ENCODE data around the gene HOXA1.

Gene HOXA1

DNA sequence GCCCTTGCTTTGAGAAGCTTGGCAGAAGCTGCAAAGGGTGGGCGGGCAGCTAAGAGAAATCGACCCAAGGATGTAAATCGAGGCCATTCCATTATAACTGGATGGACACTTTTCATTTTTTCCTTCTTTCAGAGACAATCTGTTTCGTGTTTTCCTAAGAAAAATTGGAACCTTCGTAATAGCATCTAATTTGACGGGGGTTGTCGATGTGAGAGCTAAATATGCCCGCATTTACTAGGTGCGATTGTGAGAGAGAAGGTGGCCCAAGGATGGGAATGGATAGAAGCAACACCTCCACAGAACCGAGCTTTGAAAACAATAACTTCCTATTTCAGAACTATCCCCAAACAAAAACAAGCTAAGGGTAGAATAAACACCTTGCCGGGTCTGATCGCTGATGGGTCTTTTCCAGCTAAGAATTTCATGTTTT, 35.6 kb upstream of the HOXA1 start:
- no peak for DNase-seq

DNA sequence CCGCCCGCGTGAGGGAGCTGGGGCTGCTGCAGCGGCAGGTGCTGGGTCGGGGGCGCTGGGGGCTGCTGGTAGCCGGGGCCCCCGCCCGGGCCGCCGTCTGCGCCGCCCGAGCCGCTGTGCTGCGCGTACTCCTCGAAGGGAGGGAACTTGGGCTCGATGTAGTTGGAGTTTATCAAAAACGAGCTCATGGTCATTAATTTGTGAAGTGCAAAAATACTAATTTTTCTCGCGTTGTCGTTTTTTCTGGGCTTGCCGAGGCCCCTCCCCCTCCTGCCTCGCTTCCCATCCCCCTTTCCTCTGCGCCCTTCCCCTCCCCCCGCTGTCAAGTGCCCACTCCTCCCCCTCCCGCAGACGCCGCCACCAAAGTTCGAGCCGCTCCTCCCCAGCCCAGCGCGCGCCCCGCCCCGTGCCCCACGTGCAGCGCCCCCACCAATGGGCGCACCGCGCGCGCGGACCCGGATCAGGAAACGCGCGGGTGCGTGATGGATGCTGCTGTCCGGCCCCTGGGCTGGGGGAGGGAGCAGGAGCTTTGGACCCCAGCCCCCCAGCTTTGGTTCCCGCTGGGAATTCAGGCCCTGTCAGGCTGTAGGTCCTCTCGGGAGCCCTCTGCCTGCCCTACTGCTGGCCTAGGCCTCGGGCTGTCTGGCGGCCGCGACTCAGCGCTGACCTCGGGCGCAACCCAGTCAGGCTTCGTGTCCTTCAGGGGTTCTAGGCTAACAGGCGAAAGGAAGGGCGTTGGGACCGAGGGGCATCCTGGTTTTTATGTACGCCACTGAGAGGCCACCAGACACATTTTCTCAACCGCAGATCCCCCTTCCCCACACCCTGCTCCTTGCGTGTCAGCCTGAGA, 35.0 kb upstream of the HOXA1 start, which contains the start of gene HOXA4:
Gene HOXA4, minus strand, starts transcription at position 218 of the 850 bp plus-strand sequence. Its CDS starts 24 bp downstream, at position 194.
- DNase-seq: no peak

DNA sequence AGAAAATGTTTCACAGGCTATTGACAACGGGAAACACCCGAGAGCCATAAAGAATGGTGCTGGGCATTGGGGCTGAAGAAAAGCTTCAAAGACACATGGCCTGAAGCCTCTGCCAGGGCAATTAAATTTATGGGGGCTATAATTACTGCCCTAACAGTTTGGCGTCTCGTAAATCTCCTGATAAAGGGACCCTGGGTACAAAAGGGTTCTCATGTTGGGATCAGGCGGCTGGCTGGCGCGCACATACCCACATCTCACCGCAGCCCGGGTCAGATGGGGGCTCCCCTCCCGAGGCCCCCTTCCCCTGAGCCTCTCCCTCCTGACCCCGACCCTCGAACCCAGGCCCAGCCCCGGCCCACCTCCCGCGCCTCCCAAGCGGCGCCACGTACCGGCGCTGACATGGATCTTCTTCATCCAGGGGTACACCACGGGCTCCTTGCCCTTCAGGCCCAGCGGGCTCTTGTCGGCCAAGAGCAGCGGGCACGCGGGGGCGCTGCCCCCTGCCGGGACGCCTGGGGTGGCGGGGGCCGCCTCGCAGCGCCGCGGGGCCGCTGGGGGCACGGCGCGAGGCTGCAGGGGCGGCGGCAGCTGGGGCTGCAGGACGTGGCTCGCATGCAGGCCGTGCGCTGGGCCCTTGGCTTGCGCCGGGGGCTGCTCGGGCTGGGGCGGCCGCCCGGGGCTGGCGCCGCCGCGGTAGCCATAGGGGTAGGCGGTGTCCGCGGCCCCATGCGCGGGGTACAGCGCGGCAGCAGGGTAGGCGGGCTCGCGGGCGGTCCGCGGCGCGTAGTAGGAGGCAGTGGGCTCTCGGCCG, 34.1 kb upstream of the HOXA1 start:
- DNase-seq: no peak

DNA sequence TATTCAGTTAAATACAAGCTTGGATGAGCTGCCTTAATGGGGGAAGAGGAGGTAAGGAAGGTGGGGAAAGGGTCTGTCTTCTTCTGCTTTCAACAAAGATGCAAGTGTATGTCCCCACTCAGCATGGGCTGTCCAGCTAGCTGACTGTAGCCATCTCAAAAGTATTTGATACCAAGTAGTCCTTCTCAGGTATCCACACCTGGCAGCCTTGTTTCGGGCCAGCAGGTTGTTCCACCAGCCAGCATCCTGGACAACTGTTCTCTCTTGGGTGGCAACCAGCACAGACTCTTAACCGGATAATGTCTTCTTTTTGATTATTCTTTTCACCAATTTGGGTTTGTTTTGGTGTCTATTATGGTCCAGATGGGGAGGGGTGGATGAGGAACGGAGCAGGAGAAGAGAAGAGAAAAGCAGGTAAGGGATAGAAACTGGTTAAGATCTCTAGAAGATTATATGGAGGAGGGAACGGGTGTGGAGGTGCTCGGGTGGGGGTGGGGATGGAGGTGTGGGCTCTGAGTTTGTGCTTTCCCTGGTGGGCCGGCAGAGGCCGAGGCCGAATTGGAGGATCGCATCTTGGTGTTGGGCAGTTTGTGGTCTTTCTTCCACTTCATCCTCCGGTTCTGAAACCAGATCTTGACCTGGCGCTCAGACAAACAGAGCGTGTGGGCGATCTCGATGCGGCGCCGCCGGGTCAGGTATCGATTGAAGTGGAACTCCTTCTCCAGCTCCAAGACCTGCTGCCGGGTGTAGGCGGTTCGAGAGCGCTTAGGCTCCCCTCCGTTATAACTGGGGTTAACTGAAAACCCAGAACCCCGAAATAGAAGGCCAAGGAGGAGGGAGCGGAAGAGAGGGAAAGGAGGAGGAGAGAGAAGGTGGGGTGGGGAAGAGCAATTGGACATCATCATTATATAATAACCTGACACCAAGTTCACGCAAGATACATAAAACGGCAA, 33.3 kb upstream of the HOXA1 start:
- no peak for DNase-seq

DNA sequence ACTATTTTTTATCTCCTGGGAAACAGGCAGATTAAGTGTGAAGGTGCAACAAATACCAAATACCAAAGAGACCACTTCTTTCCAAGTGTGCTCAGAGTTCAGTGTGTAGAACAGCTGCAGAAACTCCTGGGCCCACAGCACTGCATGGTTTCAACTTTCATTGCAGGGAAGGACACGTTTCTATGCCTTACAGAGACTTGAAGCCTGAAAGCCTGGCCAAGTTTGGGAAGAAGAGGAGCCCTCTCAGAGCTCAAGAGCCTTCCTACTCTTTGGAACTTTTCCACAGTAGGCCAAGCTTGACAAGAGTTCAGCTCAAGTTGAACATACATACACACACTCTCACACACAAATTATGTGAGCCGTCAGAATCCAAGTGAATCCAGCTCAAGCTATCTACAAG, 32.2 kb upstream of the HOXA1 start:
- no peak for DNase-seq

DNA sequence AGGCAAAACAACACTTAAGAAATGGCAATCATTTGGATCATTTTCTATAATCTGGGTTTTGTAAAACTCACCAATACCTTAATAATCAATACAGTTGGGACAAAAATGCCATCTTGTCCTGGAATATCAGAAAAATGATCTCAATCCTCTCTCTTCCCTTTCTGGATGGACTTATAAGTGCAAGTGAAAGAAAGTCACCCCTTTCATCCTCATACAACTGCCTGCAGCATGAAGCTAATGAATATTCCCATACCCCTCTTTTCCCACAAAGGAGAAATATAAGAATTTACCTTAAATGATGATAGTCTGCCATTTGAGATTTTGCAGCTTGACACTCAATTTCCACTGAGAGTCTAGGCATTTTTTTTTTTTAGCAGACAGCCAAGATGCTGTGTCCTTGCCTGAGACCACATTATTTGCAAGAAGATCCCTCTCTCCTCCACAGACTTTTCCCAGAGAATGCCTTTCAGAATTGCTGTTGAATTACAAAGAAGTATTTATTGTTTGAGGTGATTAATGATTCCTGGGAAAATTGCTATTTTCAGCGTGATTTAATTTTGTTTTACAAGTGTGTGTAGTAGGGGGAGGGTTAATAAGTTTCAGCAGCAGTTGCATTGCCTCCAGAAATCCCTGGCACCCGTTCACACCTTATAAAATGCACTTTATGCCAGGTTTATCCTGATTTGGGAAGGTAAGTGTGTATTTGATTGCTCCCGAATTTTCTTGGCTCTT, 31.0 kb upstream of the HOXA1 start:
- DNase-seq: no peak

DNA sequence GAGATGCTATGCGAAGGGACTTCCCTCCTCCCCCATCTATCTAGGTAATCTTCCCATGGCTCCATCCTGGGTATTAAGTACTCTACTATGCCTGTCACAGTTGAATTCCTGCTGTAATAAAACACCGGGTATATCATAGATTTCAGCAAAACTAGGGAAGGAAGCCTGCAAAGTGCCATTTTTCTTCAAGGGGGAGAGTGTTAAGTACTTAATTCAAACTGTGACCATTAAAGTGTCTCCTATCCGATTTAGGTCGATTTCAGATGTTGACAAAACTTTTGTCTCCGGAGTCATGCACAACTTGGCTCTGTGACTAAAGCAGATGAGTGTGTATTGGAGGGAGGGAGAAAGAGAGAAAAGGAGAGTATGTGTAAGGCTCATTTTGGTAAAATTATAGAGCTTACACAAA, 30.2 kb upstream of the HOXA1 start:
- no peak for DNase-seq

DNA sequence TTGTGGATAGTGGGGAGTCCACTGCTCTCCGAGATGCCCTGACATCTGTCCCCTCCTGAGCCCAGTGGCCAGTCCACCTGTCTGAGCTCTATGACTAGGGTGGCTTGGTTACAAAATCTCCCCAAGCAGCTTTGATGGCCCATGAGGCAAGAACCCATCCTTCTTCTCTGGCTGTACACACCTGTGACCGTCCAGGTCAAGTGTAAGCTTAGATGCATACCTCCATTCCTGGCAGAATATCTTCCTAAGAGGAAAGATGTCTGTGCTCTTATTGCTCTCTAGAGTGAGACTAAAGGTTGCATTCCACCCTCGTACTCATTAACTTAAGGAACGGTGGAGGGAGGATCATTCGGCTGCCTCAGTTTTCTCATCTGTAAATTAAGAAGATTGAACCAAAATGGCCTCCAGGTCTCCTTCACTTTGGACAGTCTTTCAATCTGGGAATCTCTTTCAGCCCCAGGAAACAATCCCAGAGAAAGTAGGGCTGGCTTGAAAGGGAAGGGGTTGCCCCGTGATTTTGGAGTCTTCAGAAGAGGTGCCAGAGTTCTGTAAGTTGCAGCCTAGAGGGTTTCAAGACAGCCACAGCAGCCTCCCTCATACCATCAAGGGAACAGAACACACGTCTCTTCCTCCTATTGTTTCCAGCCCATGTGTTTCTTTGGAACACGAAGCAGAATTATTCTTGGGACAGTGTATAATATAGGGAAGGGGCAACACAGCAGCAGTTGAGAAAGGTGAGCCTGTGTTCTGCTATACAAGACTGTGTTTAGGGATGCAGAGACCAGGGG, 29.3 kb upstream of the HOXA1 start:
- DNase-seq: no peak

DNA sequence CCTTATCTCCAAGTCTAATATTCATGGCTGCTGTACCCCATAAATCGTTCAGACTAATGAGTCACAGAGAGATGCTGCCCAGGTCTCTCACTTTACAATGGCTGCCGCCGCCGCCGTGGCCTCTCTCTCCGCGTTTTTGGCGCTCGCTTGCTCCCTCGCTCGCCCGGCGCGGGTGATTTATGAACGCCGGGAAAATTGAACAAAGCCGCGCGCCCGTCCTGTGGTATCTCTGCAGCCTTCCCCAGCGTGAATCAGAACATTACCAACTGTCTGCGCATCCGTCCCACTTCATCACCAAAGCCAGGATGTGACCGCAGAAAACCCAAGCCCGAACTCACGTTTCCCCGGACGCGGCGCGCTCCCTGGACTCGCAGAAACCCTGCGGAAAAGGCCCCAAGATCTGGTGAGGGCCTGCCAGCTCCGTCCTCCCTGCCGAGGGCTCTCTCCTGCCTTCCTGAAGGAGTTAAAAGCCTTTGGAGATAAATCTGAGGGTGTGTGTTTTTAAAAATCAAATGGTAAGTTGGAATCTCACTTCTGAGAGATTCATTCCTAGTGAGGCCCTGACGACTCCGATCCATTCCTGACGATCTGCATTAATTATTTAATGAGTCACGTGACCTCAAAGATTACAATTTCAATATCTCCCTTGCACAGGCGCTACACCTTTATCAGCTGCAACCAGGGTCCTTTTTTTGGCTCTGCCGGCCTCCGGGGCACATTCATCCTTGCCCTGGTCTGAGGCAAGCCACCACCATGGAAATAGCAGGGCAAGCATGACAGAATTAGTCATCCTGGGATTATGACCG, 28.5 kb upstream of the HOXA1 start:
- no peak for DNase-seq

DNA sequence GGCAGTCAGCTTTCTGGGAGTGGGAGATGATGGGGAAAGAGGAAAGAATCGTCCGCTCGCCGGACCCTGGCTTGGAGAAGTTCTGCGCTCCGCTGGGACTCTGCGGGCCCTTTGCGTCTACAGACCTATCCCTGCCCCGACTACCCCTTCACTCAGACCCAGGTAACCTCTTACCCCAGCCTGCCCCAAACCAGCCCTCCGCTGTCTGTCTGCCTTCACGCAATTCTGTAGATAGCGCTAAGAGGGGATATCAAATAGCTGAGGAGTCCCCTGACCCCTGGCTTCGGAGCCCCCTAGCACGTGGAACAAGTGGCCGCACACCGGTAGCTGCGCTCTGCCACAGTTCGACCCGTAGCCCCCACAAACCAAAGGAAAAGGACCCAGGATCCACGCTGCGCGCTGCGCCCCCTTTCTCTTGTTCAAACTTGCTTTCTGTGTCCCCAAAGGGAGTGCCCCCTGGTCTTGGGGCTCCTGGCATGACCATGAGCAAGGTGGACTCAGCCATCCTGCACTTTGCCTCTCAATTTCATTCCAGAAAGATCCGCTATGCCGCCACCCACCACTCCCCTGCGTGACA, 27.8 kb upstream of the HOXA1 start:
- DNase-seq: no peak

DNA sequence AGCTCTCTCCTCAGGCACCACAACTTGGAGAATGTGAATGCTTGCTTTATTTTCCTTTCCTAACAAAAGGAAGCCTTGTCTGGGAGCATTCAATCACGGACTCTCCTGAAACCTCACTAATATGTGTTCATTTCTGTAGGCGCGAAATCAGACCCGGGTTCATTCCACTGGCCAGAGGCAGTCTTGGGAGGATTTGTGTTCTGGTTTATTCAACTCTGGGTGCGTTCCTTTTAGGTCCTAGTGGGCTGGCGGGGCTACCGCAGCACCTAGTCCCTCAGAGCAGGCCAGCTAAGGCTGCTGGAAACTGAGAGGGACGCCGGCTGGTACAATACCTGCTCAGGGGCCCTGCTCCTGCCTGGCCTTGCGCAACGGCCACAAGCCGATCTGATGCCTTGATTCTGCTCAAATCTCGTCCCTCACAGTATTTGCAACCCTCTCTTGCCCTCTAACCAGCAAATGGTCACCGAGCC, 27.2 kb upstream of the HOXA1 start:
- no peak for DNase-seq

DNA sequence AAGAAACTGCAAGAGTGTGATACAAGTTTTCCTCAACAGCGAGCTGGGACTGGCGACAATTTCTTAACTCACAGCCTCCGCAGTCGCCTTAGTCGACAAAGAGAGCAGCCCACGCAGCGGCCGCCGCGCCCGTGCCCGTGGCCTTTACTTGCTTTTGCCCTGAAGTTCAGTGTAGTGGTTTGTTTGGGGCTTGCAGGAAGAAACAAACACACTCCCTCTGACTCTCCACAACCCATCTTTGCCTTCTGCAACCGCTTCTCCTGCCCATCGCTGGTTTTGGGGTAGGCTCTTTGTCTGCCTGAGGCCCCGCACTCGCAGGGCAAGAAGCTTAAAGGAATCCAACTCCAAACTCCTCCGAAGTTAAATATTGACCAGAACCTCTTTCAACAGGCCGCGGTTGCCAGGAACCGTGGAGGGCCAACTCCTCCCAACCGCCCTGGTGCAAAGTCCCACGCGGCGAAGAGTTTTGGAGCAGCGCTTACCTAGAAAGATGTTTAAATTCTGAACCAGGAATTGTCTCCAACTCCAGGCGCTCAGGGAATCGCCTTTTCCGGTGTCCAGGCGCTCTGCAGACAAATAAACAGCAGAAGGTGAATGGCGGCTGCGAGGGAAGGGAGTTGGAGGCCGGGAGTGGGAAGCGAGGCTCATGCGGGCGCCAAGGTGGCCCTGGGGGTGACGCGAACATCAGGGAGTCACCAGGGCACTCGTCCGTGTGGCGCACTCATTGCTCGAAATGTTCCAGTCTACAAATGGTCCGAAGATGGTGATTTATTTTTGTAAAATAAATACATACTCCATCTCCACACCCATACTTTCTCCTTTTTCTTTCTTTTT, 26.5 kb upstream of the HOXA1 start:
- DNase-seq: no peak

DNA sequence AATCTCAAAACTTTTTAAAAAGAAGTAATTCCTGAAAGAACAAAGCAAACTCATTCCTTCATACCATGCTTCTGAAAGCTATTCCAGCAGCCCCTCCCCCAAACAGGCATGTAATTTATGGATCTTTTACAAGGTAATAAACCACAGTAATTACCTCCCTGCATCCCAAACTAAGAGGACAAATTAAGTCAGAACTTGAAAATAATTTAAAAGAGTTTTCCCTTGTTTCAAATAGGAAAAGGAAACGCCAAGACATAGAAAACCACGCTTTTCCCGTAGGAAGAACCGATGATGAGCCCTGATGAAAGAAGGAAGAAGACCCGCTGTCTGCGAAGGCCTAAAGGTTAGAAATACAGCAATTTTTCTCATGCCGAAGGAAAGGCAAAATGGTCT, 25.9 kb upstream of the HOXA1 start:
- DNase-seq: no peak

DNA sequence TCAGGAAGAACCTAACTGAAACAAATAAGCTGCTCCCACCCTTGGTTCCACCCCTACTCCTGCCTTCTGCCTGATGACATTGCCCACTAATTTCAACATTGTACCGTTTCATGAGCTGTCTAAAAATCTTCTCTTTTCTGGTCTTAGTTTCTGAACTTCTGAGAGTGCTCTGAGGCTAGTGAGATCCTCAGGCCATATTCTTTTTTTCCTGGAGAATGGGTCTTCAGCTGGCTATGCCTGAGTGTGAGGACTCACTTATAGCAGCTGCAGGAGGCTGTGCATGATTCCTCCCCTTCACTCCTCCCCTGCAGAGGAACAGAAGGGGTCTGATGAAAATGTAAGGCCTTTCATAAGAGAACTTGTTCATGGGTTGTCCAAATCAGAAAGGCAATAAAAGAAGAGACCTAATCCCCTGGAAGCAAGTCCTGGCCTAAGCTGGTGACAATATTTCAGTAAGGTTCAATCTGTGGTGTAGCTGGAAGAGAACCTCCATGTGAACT, 23.7 kb upstream of the HOXA1 start:
- DNase-seq: no peak

DNA sequence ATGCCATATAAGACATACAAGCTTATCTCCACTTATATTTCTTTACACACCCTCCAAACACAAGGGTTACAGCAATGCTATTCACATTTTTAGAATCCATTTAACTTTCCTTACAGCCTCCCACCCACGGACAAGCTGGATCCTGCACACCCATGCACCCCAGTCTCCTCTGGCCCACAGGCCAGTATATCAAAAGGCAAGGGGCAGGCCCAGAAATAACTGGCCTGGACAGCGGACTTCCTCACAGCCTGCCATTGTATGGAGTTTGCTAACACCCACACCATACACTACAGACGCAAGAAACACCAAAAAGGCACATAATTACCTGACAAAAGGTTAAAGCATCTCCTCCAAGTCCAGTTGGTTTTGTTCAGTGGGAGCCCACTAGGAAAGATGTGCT, 22.8 kb upstream of the HOXA1 start:
- no peak for DNase-seq

DNA sequence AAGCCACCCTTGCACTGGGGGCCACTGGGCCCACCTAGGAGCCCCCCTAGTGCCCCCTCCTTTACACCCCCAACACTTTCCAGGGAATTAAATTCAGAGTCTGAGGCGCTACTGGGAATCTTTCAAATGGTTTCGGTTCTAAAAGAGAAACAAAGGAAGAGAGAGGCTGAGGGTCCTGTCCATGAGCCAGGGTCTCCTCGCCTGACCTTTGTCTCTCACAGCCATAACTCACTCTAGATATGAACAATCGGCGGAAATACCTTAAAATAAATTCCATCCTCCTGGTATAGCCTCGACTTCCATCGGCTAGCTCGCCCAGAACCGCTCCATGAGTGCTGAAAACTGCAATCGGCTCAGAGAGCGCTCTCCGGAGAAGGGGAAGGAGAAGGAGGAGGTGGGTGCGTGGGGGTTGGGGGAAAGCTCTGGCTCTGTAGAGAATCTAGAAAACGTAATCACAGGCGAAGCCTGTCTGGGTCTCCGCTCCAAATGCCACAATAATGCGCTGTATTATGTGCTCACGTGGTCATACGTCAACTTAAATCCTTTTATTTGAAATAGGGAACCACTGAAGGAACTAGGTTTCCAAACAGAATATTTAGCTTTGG, 22.2 kb upstream of the HOXA1 start:
- no peak for DNase-seq

DNA sequence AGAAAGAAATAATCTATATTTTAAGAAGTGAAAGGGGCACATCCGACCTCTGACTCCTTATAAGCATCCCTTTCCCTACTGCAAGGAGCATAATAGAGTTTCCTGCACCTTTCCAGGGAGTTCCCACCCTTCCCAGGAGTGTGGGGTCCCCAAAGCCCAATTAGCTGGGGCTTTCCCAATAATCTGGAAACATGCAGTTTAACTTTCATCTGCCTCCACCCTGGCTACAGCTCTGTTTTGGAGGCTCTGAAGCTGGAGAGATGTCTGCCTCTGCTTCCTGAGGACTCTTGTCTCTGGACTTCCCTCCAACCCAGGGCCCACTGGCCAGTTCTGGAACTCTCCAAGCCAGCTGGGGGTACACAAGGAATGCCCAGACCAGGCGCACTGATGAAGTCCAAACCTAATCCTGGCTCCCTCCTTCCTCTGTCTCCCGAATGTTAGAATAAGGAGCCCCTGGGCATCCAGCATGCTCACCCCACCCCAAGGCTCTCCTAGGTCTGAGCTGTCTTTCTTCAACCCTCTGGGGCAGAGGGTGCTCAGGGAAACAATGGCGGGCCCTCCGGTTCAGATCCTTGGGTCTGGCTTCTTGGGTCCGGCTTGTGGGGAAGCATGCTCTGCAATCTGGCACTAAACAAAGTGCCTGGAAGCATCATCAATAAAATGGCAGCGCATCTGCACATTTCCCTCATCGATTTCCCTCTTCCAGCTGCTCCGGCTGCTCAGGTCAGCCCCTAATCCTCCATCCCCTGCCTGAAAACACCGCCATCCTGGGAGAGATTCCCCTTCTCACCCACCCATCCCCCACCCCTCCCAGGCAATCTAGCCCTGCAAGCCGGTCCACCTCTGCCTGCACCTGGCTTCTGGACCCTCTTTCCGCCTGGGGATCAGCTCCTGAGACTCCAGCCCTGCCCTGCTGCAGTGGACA, 21.4 kb upstream of the HOXA1 start:
- no peak for DNase-seq
